Right lobe of liver (tissue), 4 donors: ENCODE data around the gene S1PR2.

Experiments
- CTCF ChIP-seq, 4 donors: fragments of 200-600 bp in 3 of 4; fragments of 450-650 bp in 1 of 4; IDR thresholded peaks; one replicate each; pipeline versions ENCODE4 v1.5.1 to v1.8.0; 2016 to 2022; ENCODE audit warnings: antibody characterized with exemption in 4 of 4, mild to moderate bottlenecking in 2 of 4
- POLR2A ChIP-seq: fragments of 450-650 bp; IDR thresholded peaks from one replicate; pipeline ENCODE4 v1.6.1; 2017; ENCODE audit warnings: antibody characterized with exemption, mild to moderate bottlenecking
- donor health status: DM: no; HTN: no; CAD: no.
- donor health status: DM: no; HTN: no; CAD: no.
- donor health status: DM: no; HTN: yes; CAD: no.

DNA sequence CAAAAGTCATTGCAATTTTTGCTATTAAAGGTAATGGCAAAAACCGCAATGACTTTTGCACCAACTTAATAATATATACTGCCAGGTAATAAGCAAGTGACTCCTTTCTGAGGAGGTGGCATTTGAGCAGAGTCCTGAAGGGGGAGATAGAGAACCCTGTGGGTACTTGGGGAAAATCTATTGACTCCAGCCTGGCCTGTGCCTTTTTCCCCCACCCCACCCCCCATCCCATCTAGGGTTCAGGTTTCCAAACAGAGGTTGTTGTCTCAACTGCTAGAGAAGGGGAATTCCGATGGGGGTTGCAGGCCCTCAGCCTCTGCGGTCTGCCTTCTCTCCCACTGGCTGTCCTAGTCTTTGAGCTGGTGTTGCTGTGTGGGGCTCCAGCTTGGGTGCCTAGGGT lies 11.5 kb downstream of the S1PR2 start:
- TF ChIP-seq CTCF (IDR thresholded peaks at IDR 0.05) (peak; percentile 29 to 49 (median 38)), POLR2A (no peak)
